H1 (cell line): ENCODE results near the gene BTBD9. TPM values are rescaled to one million over a fixed set of nuclear protein-coding genes. Genes with fewer than 3 reads are reported as not detected.

ENCODE experiments used
- CTCF ChIA-PET: fragments of 300-600 bp; sonication (Branson Sonifier 250); formaldehyde crosslinking; loops from one replicate; lab custom pipeline; 2021; ENCODE audit not compliant: partially characterized antibody; lab: Charles Lee
- POLR2A ChIA-PET: fragments of 300-600 bp; sonication (Branson Sonifier 250); formaldehyde crosslinking; loops from one replicate; lab custom pipeline; 2021; ENCODE audit warnings: inconsistent platforms; ENCODE audit not compliant: partially characterized antibody; lab: Charles Lee
- DNase-seq, 2 experiments: peaks; one replicate each; pipeline versions ENCODE4 v3.0.0 to v3.0.0-alpha.2; 2010 to 2022; ENCODE audit warnings: low spot score in 2 of 2, low read depth in 1 of 2, mixed read lengths in 1 of 2
- FAIRE-seq: peaks from 2 replicates; lab custom pipeline; 2011; peaks lifted over from hg19 to GRCh38; lab: Jason Lieb, UNC
- H2AFZ ChIP-seq: 2 replicates; pipeline ENCODE4 v1.8.1; 2012; ENCODE audit warnings: low read length, inconsistent platforms
- H2AK5ac ChIP-seq: 2 replicates; pipeline ENCODE4 v1.6.1; 2013; ENCODE audit warnings: low read depth, low read length
- H2BK120ac ChIP-seq: replicated peaks from 2 replicates; pipeline ENCODE3; 2013; ENCODE audit warnings: low read depth, low read length, inconsistent platforms
- H2BK12ac ChIP-seq: 2 replicates; pipeline ENCODE4 v1.6.1; 2013; ENCODE audit warnings: low read depth, low read length
- H2BK15ac ChIP-seq: 2 replicates; pipeline ENCODE4 v1.6.1; 2013; ENCODE audit warnings: low read length
- H2BK20ac ChIP-seq: 2 replicates; pipeline ENCODE4 v1.6.1; 2013; ENCODE audit warnings: low read length
- H2BK5ac ChIP-seq: 2 replicates; pipeline ENCODE4 v1.6.1; 2013; ENCODE audit warnings: low read depth, low read length
- H3K14ac ChIP-seq: 2 replicates; pipeline ENCODE4 v1.6.1; 2013; ENCODE audit warnings: inconsistent platforms; ENCODE audit not compliant: insufficient read length
- H3K18ac ChIP-seq: 2 replicates; pipeline ENCODE4 v1.6.1; 2013; ENCODE audit warnings: low read length; ENCODE audit errors: extremely low read depth
- H3K23ac ChIP-seq: 2 replicates; pipeline ENCODE4 v1.6.1; 2013; ENCODE audit warnings: inconsistent platforms; ENCODE audit not compliant: insufficient read length
- H3K23me2 ChIP-seq: 2 replicates; pipeline ENCODE4 v1.6.1; 2013; ENCODE audit warnings: low read depth, low read length
- H3K27ac ChIP-seq: 2 replicates; pipeline ENCODE4 v1.6.1; 2011; ENCODE audit warnings: low read depth, low read length, inconsistent platforms
- H3K27me3 ChIP-seq, 4 experiments: replicated peaks in 1 of 4; 1 replicate in 1 of 4; 2 replicates in 3 of 4; pipeline versions ENCODE4 v1.6.1 to v1.8.1; 2011 to 2013; ENCODE audit warnings: low read length in 3 of 4, mild to moderate bottlenecking in 3 of 4, inconsistent platforms in 2 of 4, mixed read lengths in 2 of 4, moderate library complexity in 1 of 4; ENCODE audit not compliant: control insufficient read depth in 3 of 4, insufficient read depth in 3 of 4; ENCODE audit errors: extremely low read depth in 1 of 4
- H3K36me3 ChIP-seq, 4 experiments: 2 replicates each; pipeline versions ENCODE4 v1.6.1 to v1.8.1; 2011 to 2013; ENCODE audit warnings: mild to moderate bottlenecking in 4 of 4, low read length in 3 of 4, moderate library complexity in 2 of 4, control low read depth in 1 of 4, inconsistent platforms in 1 of 4; ENCODE audit not compliant: insufficient read depth in 4 of 4, control insufficient read depth in 2 of 4
- H3K4ac ChIP-seq: replicated peaks from 2 replicates; pipeline ENCODE3; 2013; ENCODE audit warnings: low read length, low read depth, mixed read lengths, inconsistent platforms; ENCODE audit not compliant: insufficient read length
- H3K4me1 ChIP-seq, 4 experiments: replicated peaks in 1 of 4; 1 replicate in 1 of 4; 2 replicates in 3 of 4; pipeline versions ENCODE4 v1.6.1 to v1.8.1; 2011 to 2013; ENCODE audit warnings: low read length in 3 of 4, inconsistent platforms in 2 of 4, mixed read lengths in 1 of 4; ENCODE audit not compliant: insufficient read depth in 4 of 4, control insufficient read depth in 3 of 4
- H3K4me2 ChIP-seq, 2 experiments: 2 replicates each; pipeline versions ENCODE4 v1.6.1 to v1.8.1; 2011 to 2013; ENCODE audit warnings: low read depth in 2 of 2, low read length in 2 of 2, control low read depth in 1 of 2, inconsistent platforms in 1 of 2, mild to moderate bottlenecking in 1 of 2; ENCODE audit not compliant: insufficient read depth in 1 of 2
- H3K4me3 ChIP-seq, 4 experiments: fragments of 200-600, 300-600 bp in 1 of 4; sonication (generic), shearing (Covaris generic), sonication (Bioruptor Twin) in 1 of 4; 2 replicates each; pipeline versions ENCODE4 v1.5.1 to v1.8.1; 2011 to 2016; ENCODE audit warnings: low read length in 4 of 4, low read depth in 3 of 4, control low read depth in 2 of 4, inconsistent platforms in 2 of 4, mild to moderate bottlenecking in 2 of 4, mixed read lengths in 1 of 4, moderate library complexity in 1 of 4; ENCODE audit not compliant: insufficient read depth in 2 of 4; ENCODE audit errors: extremely low read depth in 1 of 4
- H3K56ac ChIP-seq: replicated peaks from 2 replicates; pipeline ENCODE3; 2013; ENCODE audit warnings: low read depth, mild to moderate bottlenecking, mixed read lengths, low read length, inconsistent platforms; ENCODE audit not compliant: insufficient read length
- H3K79me1 ChIP-seq: 2 replicates; pipeline ENCODE4 v1.6.1; 2013; ENCODE audit warnings: low read depth, low read length, control low read depth
- H3K79me2 ChIP-seq, 2 experiments: 2 replicates each; pipeline versions ENCODE4 v1.6.1 to v1.8.1; 2012 to 2013; ENCODE audit warnings: low read length in 2 of 2, mild to moderate bottlenecking in 2 of 2, inconsistent platforms in 1 of 2; ENCODE audit not compliant: insufficient read depth in 2 of 2, control insufficient read depth in 1 of 2
- H3K9ac ChIP-seq, 4 experiments: replicated peaks in 1 of 4; 1 replicate in 1 of 4; 2 replicates in 3 of 4; pipeline versions ENCODE4 v1.6.1 to v1.8.1; 2011 to 2013; ENCODE audit warnings: low read depth in 3 of 4, low read length in 3 of 4, control low read depth in 2 of 4, mild to moderate bottlenecking in 2 of 4, moderate library complexity in 2 of 4, inconsistent platforms in 1 of 4; ENCODE audit errors: extremely low read depth in 1 of 4
- H3K9me3 ChIP-seq, 2 experiments: 2 replicates each; pipeline versions ENCODE4 v1.6.1 to v1.8.1; 2012 to 2013; ENCODE audit warnings: mild to moderate bottlenecking in 2 of 2, moderate library complexity in 2 of 2, control low read depth in 1 of 2, inconsistent platforms in 1 of 2, low read depth in 1 of 2, low read length in 1 of 2, mixed read lengths in 1 of 2; ENCODE audit not compliant: insufficient read depth in 2 of 2
- H4K20me1 ChIP-seq, 2 experiments: replicated peaks in 1 of 2; 2 replicates each; pipeline versions ENCODE3 to v1.8.1; 2011 to 2013; ENCODE audit warnings: inconsistent platforms in 2 of 2, low read length in 2 of 2, mild to moderate bottlenecking in 1 of 2; ENCODE audit not compliant: insufficient read depth in 2 of 2, control insufficient read depth in 1 of 2
- H4K5ac ChIP-seq: 2 replicates; pipeline ENCODE4 v1.6.1; 2013; ENCODE audit warnings: low read length, low read depth, mixed read lengths, inconsistent platforms; ENCODE audit not compliant: insufficient read length
- H4K8ac ChIP-seq: 2 replicates; pipeline ENCODE4 v1.8.0; 2013; ENCODE audit warnings: mild to moderate bottlenecking, moderate library complexity, low read length, inconsistent platforms; ENCODE audit not compliant: insufficient read depth; ENCODE audit errors: extremely low read depth
- H4K91ac ChIP-seq: replicated peaks from 2 replicates; pipeline ENCODE3; 2013; ENCODE audit warnings: low read length, mixed read lengths, inconsistent platforms; ENCODE audit not compliant: insufficient read length
- CBX5 ChIP-seq: fragments of 300-800, 300-1000 bp; sonication (generic); IDR thresholded peaks from 2 replicates; pipeline ENCODE4 v1.7.1; 2016; ENCODE audit warnings: antibody characterized with exemption, low read length, low read depth
- GABPA ChIP-seq: IDR thresholded peaks from 2 replicates; pipeline ENCODE4 v1.6.1; 2011; ENCODE audit warnings: mild to moderate bottlenecking, low read length, moderate library complexity, borderline replicate concordance; ENCODE audit not compliant: insufficient read depth
- KDM4A ChIP-seq: IDR thresholded peaks from one replicate; pipeline ENCODE4 v1.7.1; 2012; ENCODE audit warnings: low read depth, mild to moderate bottlenecking, moderate library complexity, low read length, inconsistent platforms; ENCODE audit not compliant: severe bottlenecking
- NRF1 ChIP-seq: IDR thresholded peaks from 2 replicates; pipeline ENCODE4 v1.6.1; 2011; ENCODE audit warnings: mild to moderate bottlenecking, low read depth, low read length, improper control_type of control experiment
- POLR2A ChIP-seq, 2 experiments: IDR thresholded peaks; 1 replicate in 1 of 2; 2 replicates in 1 of 2; pipeline ENCODE4 v1.6.1; 2011; ENCODE audit warnings: low read depth in 2 of 2, low read length in 2 of 2, mild to moderate bottlenecking in 2 of 2; ENCODE audit errors: control extremely low read depth in 1 of 2
- RNF2 ChIP-seq: fragments of 200-900, 300-1000 bp; sonication (generic); IDR thresholded peaks from 2 replicates; pipeline ENCODE4 v1.7.1; 2016; ENCODE audit warnings: borderline replicate concordance, low read depth, mild to moderate bottlenecking, antibody characterized with exemption, low read length; ENCODE audit not compliant: poor library complexity, severe bottlenecking; ENCODE audit errors: missing control alignments
- SAP30 ChIP-seq: fragments of 300-600 bp; sonication (generic); IDR thresholded peaks from 2 replicates; pipeline ENCODE4 v1.7.1; 2012; ENCODE audit warnings: low read length, moderate library complexity, mild to moderate bottlenecking, inconsistent platforms; ENCODE audit not compliant: insufficient read depth, insufficient replicate concordance
- SIN3A ChIP-seq, 2 experiments: IDR thresholded peaks in 1 of 2; conservative IDR thresholded peaks in 1 of 2; 2 replicates each; pipeline ENCODE4 v1.6.1; 2011 to 2012; ENCODE audit warnings: low read length in 2 of 2, improper control_type of control experiment in 1 of 2, low read depth in 1 of 2, mild to moderate bottlenecking in 1 of 2
- SIX5 ChIP-seq: IDR thresholded peaks from 2 replicates; pipeline ENCODE4 v1.6.1; 2011; ENCODE audit warnings: mild to moderate bottlenecking, low read depth, low read length
- SUZ12 ChIP-seq: fragments of 200-600 bp; sonication (generic); IDR thresholded peaks from 2 replicates; pipeline ENCODE4 v1.6.1; 2012; ENCODE audit warnings: mild to moderate bottlenecking, inconsistent platforms, low read length, moderate library complexity, mixed read lengths
- TAF1 ChIP-seq: IDR thresholded peaks from 2 replicates; pipeline ENCODE4 v1.6.1; 2011; ENCODE audit warnings: mild to moderate bottlenecking, low read depth, low read length
- TAF7 ChIP-seq: optimal IDR thresholded peaks from 2 replicates; pipeline ENCODE3; 2011; ENCODE audit warnings: low read depth, mild to moderate bottlenecking, inconsistent platforms, low read length, moderate library complexity, borderline replicate concordance
- WGBS, 2 experiments: shearing (Covaris generic) in 1 of 2; methylation state at CpG; one replicate each; pipeline versions ENCODE4 v1.1.6 to v1.1.7; 2013 to 2015; ENCODE audit warnings: low lambda C conversion rate in 2 of 2, mixed read lengths in 2 of 2, inconsistent platforms in 1 of 2, low coverage in 1 of 2, missing lambda C conversion rate in 1 of 2; ENCODE audit not compliant: insufficient replicate concordance in 2 of 2, insufficient coverage in 1 of 2, insufficient read length in 1 of 2; ENCODE audit errors: extremely low coverage in 1 of 2, missing lambda C conversion rate in 1 of 2; 5-methylcytosine and 5-hydroxymethylcytosine counted together
- polyA plus RNA-seq, 7 experiments: library from polyadenylated mRNA; depleted of rRNA in 3 of 7; stranded (reverse) in 5 of 7; unstranded in 2 of 7; fragments of >200 nt in 5 of 7; fragments of 200-250 nt in 2 of 7; gene quantifications; 1 replicate in 5 of 7; 2 replicates in 1 of 7; 4 replicates in 1 of 7; pipeline versions ENCODE4 v1.2.1 to v1.2.3, GENCODE V29; 2011 to 2013; ENCODE audit warnings: missing spikeins in 2 of 7, mixed read lengths in 2 of 7
- total RNA-seq: library from RNA; stranded (reverse); fragmentation: NEBNext Ultra II Directional; extraction: Animal tissue kit (Norgen Biotek cat#: 25700); gene quantifications from 2 replicates; pipeline ENCODE4 v1.2.1, GENCODE V29; 2021

The BTBD9 gene
- total and polyA plus RNA-seq, 2 of the 8 experiments (the other 6 are each of a cell fraction or from before 2014, with no cell fraction given): 0.92 to 4.1 TPM

- DNase-seq (no peak), FAIRE-seq (no peak)
- H3K4me1 ChIP-seq: peaks cover 6 to 17% (median 14%) of the 10 kb centered on the region in 4 experiments
- no peak overlapping the region for H3K9ac ChIP-seq
- POLR2A ChIA-PET: interaction anchor here (0.8 kb wide), 1 partner anchor 15 kb away, joined by 3 read pairs; no protein-coding TSS in a partner anchor
- H3K27me3 ChIP-seq: no peaks in the 10 kb centered on the region
- no peak overlapping the region for H3K56ac ChIP-seq
- no peaks in the 10 kb centered on the region for H3K36me3 ChIP-seq
- H2BK15ac ChIP-seq: no peak overlapping the region
- peaks cover 2 to 5% of the 10 kb centered on the region in 2 experiments for H4K20me1 ChIP-seq
- no peak overlapping the region for H4K5ac ChIP-seq
- no peak overlapping the region for H4K91ac ChIP-seq
- WGBS, 2 experiments: 96% methylated on average over 7 of the region's 7 CpGs; no CpG with 5 or more reads in 1 of the 2 experiments
- no peak overlapping the region for H2AK5ac ChIP-seq
- no peak overlapping the region for H2BK20ac ChIP-seq
- 0 out of 4 replicates have a peak, but pooled peaks cover 0 to 4% of the 10 kb centered on the region in 2 experiments for H3K79me2 ChIP-seq
- no peak overlapping the region for H3K14ac ChIP-seq
- no peak overlapping the region for H2BK5ac ChIP-seq
- no peak overlapping the region for H3K23ac ChIP-seq
- CTCF ChIA-PET: interaction anchor here (0.7 to 1.3 kb wide), 3 partner anchors 27 to 44 kb away, joined by 3 read pairs; no protein-coding TSS in a partner anchor
- H2BK120ac ChIP-seq: no peak overlapping the region
- no peak overlapping the region for H2AFZ ChIP-seq
- H3K4ac ChIP-seq: no peak overlapping the region
- no peak overlapping the region for H2BK12ac ChIP-seq
- H3K9me3 ChIP-seq: no peaks in the 10 kb centered on the region
- no peak overlapping the region for H3K18ac ChIP-seq
- peaks cover 2% of the 10 kb centered on the region; the same call in 1 of the 2 replicates for H3K79me1 ChIP-seq
- no peak overlapping the region for H4K8ac ChIP-seq
- no peak overlapping the region; the same call in 1 of the 2 replicates for H3K27ac ChIP-seq
- no peak overlapping the region for H3K4me3 ChIP-seq
- H3K4me2 ChIP-seq: no peak overlapping the region
- H3K23me2 ChIP-seq: no peaks in the 10 kb centered on the region
- TF ChIP-seq SAP30 (no peak), NRF1 (no peak), RNF2 (no peak), SIX5 (no peak), GABPA (no peak), TAF1 (no peak), CBX5 (no peak), TAF7 (no peak), SIN3A (conservative IDR thresholded peaks at IDR 0.05 in 1 of 2, IDR thresholded peaks at IDR 0.05 in 1 of 2; ENCODE audit: low read depth in 1 of 2, low read length in 2 of 2) (no peak), KDM4A (no peak), POLR2A (IDR thresholded peaks at IDR 0.05; ENCODE audit: control extremely low read depth in 1 of 2, low read depth in 2 of 2, low read length in 2 of 2) (no peak), SUZ12 (no peak)
These were observed 497.4 kb downstream of the BTBD9 start for GRCh38 chr6:38142178-38142902.
